ENCODE data around the gene YAP1. TPM values are rescaled to one million over a fixed set of nuclear protein-coding genes. Genes with fewer than 3 reads are reported as not detected.

Gene YAP1
- 92.9 TPM for total RNA-seq
- long read RNA-seq, full-length matches to known transcripts, result 2 of 9 reads
- long read RNA-seq, partial matches to known transcripts, result 4 of 9 reads
- long read RNA-seq, other reads (novel, unspliced or antisense), result 3 of 9 reads

DNA sequence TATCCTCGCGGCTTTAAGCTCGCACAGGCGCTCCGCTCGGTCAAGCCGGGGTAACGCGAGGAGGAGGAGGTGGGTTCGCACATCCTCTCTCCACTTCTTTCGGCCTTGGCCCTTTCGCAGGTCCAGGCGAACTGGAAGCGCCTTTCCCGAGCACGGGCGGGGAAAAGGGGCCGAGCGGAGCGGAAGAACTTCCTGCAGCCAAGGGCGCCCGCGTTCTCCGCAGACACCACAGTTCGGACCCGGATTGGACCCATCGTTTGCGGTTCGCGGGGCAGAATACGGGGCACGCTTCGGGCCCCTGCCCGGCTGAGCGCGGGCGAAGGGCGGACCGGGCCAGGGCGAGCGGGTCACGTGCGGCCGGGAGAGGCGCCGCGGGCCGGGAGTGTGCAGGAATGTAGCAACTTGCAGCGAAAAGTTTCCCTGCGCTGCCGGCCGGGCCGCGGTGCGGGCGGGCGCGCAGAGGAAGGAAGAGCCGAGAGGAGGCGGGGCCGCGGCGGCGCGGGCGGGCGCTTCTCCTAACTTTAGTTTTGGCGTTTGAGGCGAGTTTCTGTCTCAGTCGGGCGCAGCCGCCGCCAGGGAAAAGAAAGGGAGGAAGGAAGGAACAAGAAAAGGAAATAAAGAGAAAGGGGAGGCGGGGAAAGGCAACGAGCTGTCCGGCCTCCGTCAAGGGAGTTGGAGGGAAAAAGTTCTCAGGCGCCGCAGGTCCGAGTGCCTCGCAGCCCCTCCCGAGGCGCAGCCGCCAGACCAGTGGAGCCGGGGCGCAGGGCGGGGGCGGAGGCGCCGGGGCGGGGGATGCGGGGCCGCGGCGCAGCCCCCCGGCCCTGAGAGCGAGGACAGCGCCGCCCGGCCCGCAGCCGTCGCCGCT, at the start of gene YAP1:
Gene YAP1, plus strand, starts transcription at position 552 of the 865 bp plus-strand sequence. CDS start 402 bp downstream, outside the sequence.
- intact Hi-C loops (cut with DNase I), result loop anchor here (2.0 to 5.0 kb wide), 4 partner anchors 35 to 193 kb away; partner anchors contain the start of genes ANGPTL5 and CEP126
- peak; percentile 94 for DNase-seq (ENCODE audit: missing footprints)
- ATAC-seq, result peak; percentile 94

- intact Hi-C loops (cut with DNase I), result no loop called here
- no peak for ATAC-seq
- DNase-seq (ENCODE audit: missing footprints), result no peak
Observed at GRCh38 chr11:102061276-102061675, 49.0 kb upstream of the YAP1 start.

DNA sequence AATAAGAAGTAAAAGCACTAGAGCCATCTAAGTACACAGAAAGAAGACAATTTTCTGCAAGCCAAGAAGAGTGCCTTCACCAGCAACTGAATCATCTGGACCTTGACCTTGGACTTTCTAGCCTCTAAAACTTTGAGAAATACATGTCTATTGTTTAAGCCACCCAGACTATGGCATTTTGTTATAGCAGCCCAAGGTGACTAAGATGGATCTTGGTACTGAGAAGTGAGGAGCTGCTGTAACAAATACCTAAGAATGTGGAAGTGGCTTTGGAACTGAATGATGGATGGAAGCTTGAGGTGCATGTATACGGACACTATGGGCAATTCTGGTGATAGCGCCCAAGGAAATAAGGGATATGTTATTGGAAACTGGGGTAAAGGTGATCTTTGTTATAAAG, 48.1 kb upstream of the YAP1 start:
- ATAC-seq (no peak), DNase-seq (ENCODE audit: missing footprints) (no peak)
- intact Hi-C loops (cut with DNase I), result no loop called here

- ATAC-seq (no peak), DNase-seq (ENCODE audit: missing footprints) (no peak)
- intact Hi-C loops (cut with DNase I), result no loop called here
Observed at GRCh38 chr11:102064316-102064715, 45.9 kb upstream of the YAP1 start.

DNA sequence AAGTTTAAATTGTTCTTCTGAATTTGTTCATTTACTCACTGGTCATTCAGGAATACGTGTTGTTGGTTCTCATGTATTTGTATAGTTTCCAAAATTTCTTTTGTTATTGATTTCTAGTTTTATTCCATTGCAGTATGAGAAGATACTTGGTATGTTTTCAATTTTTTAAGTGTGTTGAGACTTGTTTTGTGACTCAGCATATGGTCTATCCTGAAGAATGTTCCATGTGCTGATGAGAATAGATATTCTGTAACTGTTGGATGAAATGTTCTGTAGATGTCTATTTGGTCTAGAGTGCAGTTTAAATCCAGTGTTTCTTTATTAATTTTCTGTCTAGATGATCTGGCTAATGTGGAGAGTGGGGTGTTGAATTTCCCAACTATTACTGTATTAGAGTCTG, 39.5 kb upstream of the YAP1 start:
- intact Hi-C loops (cut with DNase I), result no loop called here
- ATAC-seq (no peak), DNase-seq (ENCODE audit: missing footprints) (no peak)

GRCh38 chr11:102071497-102072472, 38.5 kb upstream of the YAP1 start:
- ATAC-seq, result no peak
- intact Hi-C loops (cut with DNase I), result no loop called here
- DNase-seq (ENCODE audit: missing footprints), result no peak

GRCh38 chr11:102073253-102073652, 37.0 kb upstream of the YAP1 start:
- DNase-seq (ENCODE audit: missing footprints), result no peak
- intact Hi-C loops (cut with DNase I), result no loop called here
- no peak for ATAC-seq

- intact Hi-C loops (cut with DNase I), result no loop called here
- no peak for DNase-seq (ENCODE audit: missing footprints)
- ATAC-seq, result no peak
Observed at GRCh38 chr11:102079625-102080024, 30.6 kb upstream of the YAP1 start.

- ATAC-seq (no peak), DNase-seq (ENCODE audit: missing footprints) (no peak)
- intact Hi-C loops (cut with DNase I), result no loop called here
Observed at GRCh38 chr11:102081313-102081712, 28.9 kb upstream of the YAP1 start.

- ATAC-seq (no peak), DNase-seq (ENCODE audit: missing footprints) (no peak)
- intact Hi-C loops (cut with DNase I), result no loop called here
Observed at GRCh38 chr11:102085864-102086551, 24.2 kb upstream of the YAP1 start.

DNA sequence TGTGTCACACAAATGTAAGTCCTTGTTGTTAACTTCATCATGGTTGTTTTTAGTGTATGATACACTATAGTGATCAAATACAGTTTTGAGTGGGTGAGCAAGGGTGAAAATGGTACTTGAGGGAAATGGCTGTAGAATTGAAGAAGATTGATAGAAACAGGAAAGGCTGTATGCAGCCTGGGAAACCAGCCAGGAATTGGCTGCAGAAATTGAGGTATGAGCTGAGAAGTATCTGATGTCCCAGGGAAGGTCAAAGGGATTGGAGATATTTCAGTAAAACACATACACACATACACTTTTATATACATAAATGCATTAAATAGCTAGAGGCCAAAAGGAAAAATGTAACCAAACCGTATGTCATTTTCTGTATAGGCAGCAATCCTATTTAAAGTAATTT, 13.1 kb upstream of the YAP1 start:
- no peak for ATAC-seq
- intact Hi-C loops (cut with DNase I), result no loop called here

DNA sequence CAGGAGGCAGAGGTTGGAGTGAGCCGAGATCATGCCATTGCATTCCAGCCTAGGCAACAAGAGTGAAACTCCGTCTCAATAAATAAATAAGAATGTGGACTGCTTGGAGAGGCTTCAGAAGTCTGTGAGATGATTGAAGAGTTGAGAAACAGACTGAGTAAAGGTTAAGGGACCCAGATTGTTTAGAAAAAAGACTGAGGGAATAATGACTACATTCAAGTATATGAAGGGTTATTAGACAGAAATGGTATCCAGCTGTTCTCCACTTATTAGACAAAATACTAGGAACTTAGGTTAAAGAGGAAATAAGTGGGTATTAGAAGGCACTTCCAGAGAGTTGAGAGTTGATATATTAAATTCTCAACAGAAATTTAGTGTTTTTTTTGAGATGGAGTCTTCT, 10.5 kb upstream of the YAP1 start:
- ATAC-seq (no peak), DNase-seq (ENCODE audit: missing footprints) (no peak)
- intact Hi-C loops (cut with DNase I), result no loop called here

More for the DNA sequence above, 13.1 kb upstream of the YAP1 start:
- no peak for DNase-seq (ENCODE audit: missing footprints)

DNA sequence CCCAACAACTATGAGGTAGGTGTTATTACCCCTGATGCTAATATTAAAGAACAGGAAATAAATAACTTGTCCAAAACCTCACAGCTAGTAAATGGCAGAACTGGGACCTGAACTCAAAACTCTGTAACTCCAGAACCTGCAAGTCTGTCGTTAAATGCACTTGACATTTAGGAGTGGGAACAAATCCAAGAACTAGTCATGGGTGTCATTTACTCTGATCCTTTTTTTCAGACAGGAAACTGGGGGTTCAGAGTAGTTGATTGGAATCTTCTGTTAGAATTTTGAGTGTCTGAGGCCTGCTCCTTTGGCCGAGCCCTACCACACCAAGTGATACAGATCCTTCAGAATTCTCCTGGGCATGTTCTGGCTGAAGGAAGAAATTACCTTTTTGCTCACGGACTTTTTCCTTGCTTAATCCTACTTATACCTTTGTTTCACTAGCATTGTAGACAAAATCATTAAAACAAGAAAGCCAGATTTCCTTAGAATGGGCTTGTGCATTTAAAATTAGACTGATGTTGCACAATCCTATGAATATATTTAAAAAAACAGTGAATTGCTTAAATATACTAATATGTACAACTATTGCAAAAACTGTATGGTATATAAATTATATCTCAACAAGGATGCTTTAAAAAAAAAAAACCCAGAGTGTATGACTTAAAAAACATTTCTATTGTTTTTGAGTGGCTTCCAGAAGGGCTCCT, 1.4 kb upstream of the YAP1 start:
- intact Hi-C loops (cut with DNase I), result no loop called here

GRCh38 chr11:102110761-102111010, 439 bp downstream of the YAP1 start:
- ATAC-seq (no peak), DNase-seq (ENCODE audit: missing footprints) (no peak)
- intact Hi-C loops (cut with DNase I), result loop anchor here (2.0 to 5.0 kb wide), 4 partner anchors 34 to 193 kb away; partner anchors contain the start of genes ANGPTL5 and CEP126

More for the DNA sequence above, 1.4 kb upstream of the YAP1 start:
- no peak for ATAC-seq
- no peak for DNase-seq (ENCODE audit: missing footprints)

DNA sequence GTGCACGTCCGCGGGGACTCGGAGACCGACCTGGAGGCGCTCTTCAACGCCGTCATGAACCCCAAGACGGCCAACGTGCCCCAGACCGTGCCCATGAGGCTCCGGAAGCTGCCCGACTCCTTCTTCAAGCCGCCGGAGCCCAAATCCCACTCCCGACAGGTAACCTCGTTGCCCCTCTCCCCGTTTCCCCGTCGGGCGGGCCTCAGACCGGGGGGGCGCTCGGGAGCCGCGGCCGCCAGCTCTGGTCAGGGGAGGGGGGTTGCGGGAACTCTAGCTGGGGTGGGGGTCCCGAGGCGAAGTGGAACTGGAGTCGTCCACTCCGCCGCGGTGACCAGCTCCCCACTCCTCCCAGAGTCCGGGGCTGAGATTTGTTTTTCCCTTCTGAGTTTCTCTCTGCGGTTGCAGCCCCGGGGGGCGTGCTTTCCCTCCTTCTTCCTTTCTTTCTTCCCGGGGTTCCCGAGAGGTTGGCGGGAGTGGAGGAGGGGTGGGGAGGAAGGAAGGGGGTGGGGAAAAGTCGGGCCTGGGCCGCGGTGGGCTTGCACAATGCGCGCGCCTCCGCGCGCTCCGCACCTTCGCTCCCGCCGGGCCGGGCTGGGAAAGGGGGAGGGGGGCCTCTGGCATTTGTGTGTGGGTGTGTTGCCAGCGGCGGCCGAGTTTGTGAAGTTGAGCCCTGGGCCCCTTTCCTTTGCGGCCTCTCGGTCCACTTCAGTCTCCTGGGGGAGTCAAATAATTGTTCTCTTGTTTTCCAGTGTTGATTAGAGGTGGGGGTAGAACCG, 952 bp downstream of the YAP1 start:
- ATAC-seq (peak; percentile 57), DNase-seq (ENCODE audit: missing footprints) (peak; percentile 80)
- intact Hi-C loops (cut with DNase I), result loop anchor here (2.0 to 5.0 kb wide), 4 partner anchors 34 to 194 kb away; partner anchors contain the start of genes ANGPTL5 and CEP126

- DNase-seq (ENCODE audit: missing footprints), result no peak
- intact Hi-C loops (cut with DNase I), result loop anchor here (2.0 to 5.0 kb wide), 4 partner anchors 33 to 195 kb away; partner anchors contain the start of genes ANGPTL5 and CEP126
Observed at GRCh38 chr11:102111787-102112508, 1.7 kb downstream of the YAP1 start.

DNA sequence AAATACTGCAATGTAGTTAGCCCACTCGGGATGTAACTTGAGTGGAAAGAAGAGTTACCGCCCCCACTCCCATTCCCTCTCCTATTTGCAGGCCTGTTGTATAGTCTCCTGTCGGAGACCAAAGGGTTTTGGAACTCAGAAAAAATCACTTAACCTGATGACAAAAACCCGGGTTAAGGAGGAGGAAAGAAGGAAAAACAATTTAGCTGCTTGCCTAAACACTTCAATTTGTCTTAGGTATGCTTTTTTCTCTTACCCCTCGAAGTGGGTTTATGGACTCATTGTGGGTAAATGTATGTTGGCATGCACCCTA, 2.2 kb downstream of the YAP1 start:
- ATAC-seq (no peak), DNase-seq (ENCODE audit: missing footprints) (no peak)
- intact Hi-C loops (cut with DNase I), result loop anchor here (5.0 kb wide), 3 partner anchors 105 to 195 kb away; partner anchors contain the start of genes ANGPTL5 and CEP126

More at GRCh38 chr11:102111787-102112508, 1.7 kb downstream of the YAP1 start:
- peak; percentile 8 for ATAC-seq

Data from Right ventricle myocardium inferior (tissue), 1 donor.